GM12891 (cell line): ENCODE data around the gene GPR15LG.

Experiments
- PAX5 ChIP-seq: IDR thresholded peaks from 2 replicates; pipeline ENCODE4 v1.6.1; 2011; ENCODE audit warnings: low read length, moderate library complexity, mild to moderate bottlenecking; ENCODE audit not compliant: insufficient read depth, severe bottlenecking
- POLR2A ChIP-seq: IDR thresholded peaks from 2 replicates; pipeline ENCODE4 v1.6.1; 2011; ENCODE audit warnings: low read depth, low read length, control low read depth
- POLR2AphosphoS5 ChIP-seq: IDR thresholded peaks from 2 replicates; pipeline ENCODE4 v1.6.1; 2011; ENCODE audit warnings: low read depth, low read length, control low read depth
- POU2F2 ChIP-seq: IDR thresholded peaks from 2 replicates; pipeline ENCODE4 v1.6.1; 2011; ENCODE audit warnings: low read depth, mild to moderate bottlenecking, control low read depth, low read length, moderate library complexity
- TAF1 ChIP-seq: IDR thresholded peaks from 2 replicates; pipeline ENCODE4 v1.6.1; 2011; ENCODE audit warnings: low read depth, low read length, control low read depth

DNA sequence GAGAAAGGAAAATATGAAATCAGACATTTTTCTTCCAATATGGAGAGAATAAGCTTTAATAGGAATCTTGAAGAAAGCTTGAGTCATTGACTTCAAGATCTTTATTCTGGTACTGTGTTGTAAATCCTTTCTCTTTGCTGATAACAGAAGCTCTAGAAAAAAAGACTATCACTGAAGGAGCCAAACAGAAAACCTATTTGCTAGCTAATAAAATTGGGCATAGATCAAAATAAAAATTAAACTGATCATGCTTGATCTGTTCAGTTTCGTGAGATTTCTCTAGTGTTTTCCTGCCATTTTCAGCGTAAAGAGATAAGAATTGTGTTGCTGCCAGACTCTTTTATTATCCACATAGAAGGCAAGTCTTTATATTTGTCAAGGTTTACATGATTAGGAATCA is 35.8 kb upstream of the GPR15LG start:
- no peak for TF ChIP-seq POLR2AphosphoS5
- no peak for TF ChIP-seq TAF1
- no peak for TF ChIP-seq POLR2A
- TF ChIP-seq POU2F2 = no peak
- TF ChIP-seq PAX5 = no peak
